Measurements from ENCODE around the gene NOVA2. TPM values are rescaled to one million over a fixed set of nuclear protein-coding genes. Genes with fewer than 3 reads are reported as not detected.
"Not testable (repeated sequence)": the region's sequence is repeated elsewhere in the genome, so short reads cannot be mapped to it uniquely, and the experiment has no call there.

Gene NOVA2
- total and polyA plus RNA-seq, 2 donors (not counting 1 experiment from before 2014, with no cell fraction given): not detected

DNA sequence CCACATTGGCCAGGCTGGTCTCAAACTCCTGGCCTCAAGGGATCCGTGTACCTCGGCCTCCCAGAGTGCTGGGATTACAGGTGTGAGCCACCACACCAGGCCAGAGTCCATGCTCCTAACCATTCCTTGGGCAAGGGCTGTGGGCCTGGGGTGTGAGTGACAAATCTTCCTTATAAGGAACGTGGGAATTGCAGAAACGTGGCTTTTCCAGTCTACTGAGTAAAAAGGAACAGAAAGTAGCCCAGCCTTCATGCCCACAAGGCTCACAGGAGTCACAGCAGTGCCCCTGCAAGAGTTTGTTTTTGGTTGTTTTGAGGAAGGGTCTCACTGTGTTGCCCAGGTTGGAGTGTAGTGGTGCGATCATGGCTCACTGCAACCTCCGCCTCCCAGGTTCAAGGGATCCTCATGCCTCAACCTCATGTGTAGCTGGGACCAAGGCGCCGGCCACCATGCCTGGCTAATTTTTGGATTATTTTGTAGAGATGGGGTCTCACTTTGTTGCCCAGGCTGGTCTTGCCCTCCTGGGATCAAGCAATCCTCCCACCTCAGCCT, 76.3 kb downstream of the NOVA2 start:
- WGBS (ENCODE audit: insufficient coverage): 57% methylated on average over 5 of the region's 8 CpGs
- Histone ChIP-seq H3K4me1 (ENCODE audit: control insufficient read depth in 2 of 2, insufficient read depth in 2 of 2, low read length in 2 of 2) (peaks cover 19 to 26% of the 10 kb centered on the region in 2 donors), H3K9ac (ENCODE audit: low read length) (no peak overlapping the region), H3K79me2 (ENCODE audit: control insufficient read depth, insufficient read depth, low read length) (peaks cover 19% of the 10 kb centered on the region), H3K4me2 (replicated peaks; ENCODE audit: low read depth, low read length, poor library complexity, severe bottlenecking) (peak overlapping the region; percentile 2), H3K9me3 (ENCODE audit: control extremely low read depth in 1 of 3, control insufficient read depth in 2 of 3, insufficient read depth in 1 of 3, low read length in 2 of 3) (no peaks in the 10 kb centered on the region), H3K27ac (ENCODE audit: low read length in 2 of 2) (no peak overlapping the region), H3K36me3 (replicated peaks in 1 of 2; ENCODE audit: control extremely low read depth in 1 of 2, control insufficient read depth in 1 of 2, extremely low read depth in 1 of 2, insufficient read depth in 2 of 2, low read length in 1 of 2) (peaks cover 3 to 9% of the 10 kb centered on the region in 2 experiments), H4K20me1 (ENCODE audit: control insufficient read depth, insufficient read depth, low read length, poor library complexity, severe bottlenecking) (no peaks in the 10 kb centered on the region), H2AFZ (ENCODE audit: insufficient read depth, low read depth, low read length, poor library complexity, severe bottlenecking) (no peak overlapping the region), H3K27me3 (replicated peaks in 1 of 4; ENCODE audit: control extremely low read depth in 1 of 4, control insufficient read depth in 3 of 4, insufficient read depth in 4 of 4, low read length in 3 of 4) (no peaks in the 10 kb centered on the region), H3K4me3 (ENCODE audit: control extremely low read depth in 1 of 5, extremely low read depth in 1 of 5, insufficient read depth in 1 of 5, low read depth in 2 of 5, low read length in 4 of 5) (no peak overlapping the region)
- no peak for DNase-seq
- intact Hi-C loops (cut with micrococcal nuclease): no loop called here
- Mint-ChIP-seq H3K9me3 (ENCODE audit: insufficient read depth) (no peaks in the 10 kb centered on the region), H3K4me1 (peaks cover 32% of the 10 kb centered on the region), H3K27me3 (no peaks in the 10 kb centered on the region), H3K4me3 (no peak overlapping the region), H3K27ac (no peak overlapping the region)
- TF ChIP-seq, protein P1, sequence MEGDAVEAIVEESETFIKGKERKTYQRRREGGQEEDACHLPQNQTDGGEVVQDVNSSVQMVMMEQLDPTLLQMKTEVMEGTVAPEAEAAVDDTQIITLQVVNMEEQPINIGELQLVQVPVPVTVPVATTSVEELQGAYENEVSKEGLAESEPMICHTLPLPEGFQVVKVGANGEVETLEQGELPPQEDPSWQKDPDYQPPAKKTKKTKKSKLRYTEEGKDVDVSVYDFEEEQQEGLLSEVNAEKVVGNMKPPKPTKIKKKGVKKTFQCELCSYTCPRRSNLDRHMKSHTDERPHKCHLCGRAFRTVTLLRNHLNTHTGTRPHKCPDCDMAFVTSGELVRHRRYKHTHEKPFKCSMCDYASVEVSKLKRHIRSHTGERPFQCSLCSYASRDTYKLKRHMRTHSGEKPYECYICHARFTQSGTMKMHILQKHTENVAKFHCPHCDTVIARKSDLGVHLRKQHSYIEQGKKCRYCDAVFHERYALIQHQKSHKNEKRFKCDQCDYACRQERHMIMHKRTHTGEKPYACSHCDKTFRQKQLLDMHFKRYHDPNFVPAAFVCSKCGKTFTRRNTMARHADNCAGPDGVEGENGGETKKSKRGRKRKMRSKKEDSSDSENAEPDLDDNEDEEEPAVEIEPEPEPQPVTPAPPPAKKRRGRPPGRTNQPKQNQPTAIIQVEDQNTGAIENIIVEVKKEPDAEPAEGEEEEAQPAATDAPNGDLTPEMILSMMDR (IDR thresholded peaks at IDR 0.05): no peak
- no peak for TF ChIP-seq EZH2 (IDR thresholded peaks at IDR 0.05; ENCODE audit: borderline replicate concordance, insufficient read depth, low read depth, low read length, poor library complexity, severe bottlenecking)
- ATAC-seq (ENCODE audit: low read depth): no peak
- CTCF ChIA-PET: no interaction called here
- POLR2A ChIA-PET: interaction anchor here (0.6 kb wide), 1 partner anchor 221 kb away, joined by 4 read pairs; no protein-coding TSS in a partner anchor

DNA sequence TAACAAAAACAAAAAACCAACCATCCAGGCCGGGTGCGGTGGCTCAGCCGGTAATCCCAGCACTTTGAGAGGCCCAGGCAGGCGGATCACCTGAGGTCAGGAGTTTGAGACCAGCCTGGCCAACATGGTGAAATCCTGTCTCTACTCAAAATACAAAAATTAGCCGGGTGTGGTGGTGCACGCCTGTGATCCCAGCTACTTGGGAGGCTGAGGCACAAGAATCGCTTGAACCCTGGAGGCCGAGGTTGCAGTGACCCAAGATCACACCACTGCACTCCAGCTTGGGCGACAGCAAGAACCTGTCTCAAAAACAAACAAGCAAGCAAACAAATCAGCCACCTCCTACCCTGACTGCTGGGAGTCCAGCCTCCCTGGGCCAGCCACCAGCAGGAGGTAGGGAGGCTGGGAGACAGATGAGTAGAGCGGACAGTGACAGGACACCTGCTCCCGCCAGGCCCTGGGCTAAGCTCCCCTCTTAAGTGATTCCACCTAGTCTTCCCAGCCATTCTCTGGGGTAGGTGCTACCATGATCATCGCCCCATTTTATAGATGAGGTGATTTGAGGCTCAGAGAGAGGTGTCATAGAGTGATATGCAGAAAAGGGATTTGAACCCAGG, 77.6 kb downstream of the NOVA2 start:
- H3K27ac ChIP-seq (ENCODE audit: low read length in 2 of 2); H3K36me3 ChIP-seq (replicated peaks in 1 of 2; ENCODE audit: control extremely low read depth in 1 of 2, control insufficient read depth in 1 of 2, extremely low read depth in 1 of 2, insufficient read depth in 2 of 2, low read length in 1 of 2); ATAC-seq (ENCODE audit: low read depth); H3K4me3 ChIP-seq (ENCODE audit: control extremely low read depth in 1 of 5, extremely low read depth in 1 of 5, insufficient read depth in 1 of 5, low read depth in 2 of 5, low read length in 4 of 5); H3K9ac ChIP-seq (ENCODE audit: low read length); H3K27me3 Mint-ChIP-seq; H3K4me2 ChIP-seq (replicated peaks; ENCODE audit: low read depth, low read length, poor library complexity, severe bottlenecking); POLR2A ChIA-PET; H4K20me1 ChIP-seq (ENCODE audit: control insufficient read depth, insufficient read depth, low read length, poor library complexity, severe bottlenecking); H3K4me3 Mint-ChIP-seq; H3K9me3 ChIP-seq (ENCODE audit: control extremely low read depth in 1 of 3, control insufficient read depth in 2 of 3, insufficient read depth in 1 of 3, low read length in 2 of 3); H3K9me3 Mint-ChIP-seq (ENCODE audit: insufficient read depth); intact Hi-C loops (cut with micrococcal nuclease); CTCF ChIA-PET; DNase-seq; H2AFZ ChIP-seq (ENCODE audit: insufficient read depth, low read depth, low read length, poor library complexity, severe bottlenecking); H3K27ac Mint-ChIP-seq; H3K27me3 ChIP-seq (replicated peaks in 1 of 4; ENCODE audit: control extremely low read depth in 1 of 4, control insufficient read depth in 3 of 4, insufficient read depth in 4 of 4, low read length in 3 of 4): not testable (repeated sequence)
- Histone ChIP-seq H3K4me1 (ENCODE audit: control insufficient read depth in 2 of 2, insufficient read depth in 2 of 2, low read length in 2 of 2) (peaks cover 14 to 22% of the 10 kb centered on the region in 2 donors), H3K79me2 (ENCODE audit: control insufficient read depth, insufficient read depth, low read length) (peaks cover 10% of the 10 kb centered on the region)
- H3K4me1 Mint-ChIP-seq: peaks cover 27% of the 10 kb centered on the region
- 93% methylated on average over 6 of the region's 12 CpGs for WGBS (ENCODE audit: insufficient coverage)

All from B cell (primary cell).